LNCAP (cell line): ENCODE results near the gene L3MBTL4.

Experiments used
- TF ChIP-seq, protein P1 (sequence below): fragments of 450-650 bp; IDR thresholded peaks from 2 replicates; pipeline ENCODE4 v1.5.1; 2017; ENCODE audit warnings: mild to moderate bottlenecking

Gene L3MBTL4

DNA sequence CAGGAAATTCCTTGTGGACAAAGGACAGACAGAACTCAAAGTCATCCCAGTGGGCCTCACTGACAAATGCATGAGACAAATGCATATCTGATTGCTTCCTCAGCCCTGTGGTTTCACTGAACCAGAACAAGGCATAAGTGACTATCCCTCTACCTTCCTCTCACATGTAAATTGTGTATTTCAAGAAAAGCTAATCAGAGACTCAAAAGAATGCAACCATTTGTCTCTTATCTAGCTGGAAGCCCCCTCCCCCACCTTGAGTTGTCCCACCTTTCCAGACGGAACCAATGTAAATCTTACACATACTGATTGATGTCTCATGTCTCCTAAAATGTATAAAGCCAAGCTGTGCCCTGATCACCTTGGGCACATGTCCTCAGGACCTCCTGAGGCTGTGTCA, 417.4 kb downstream of the L3MBTL4 start:
- TF ChIP-seq, protein P1, sequence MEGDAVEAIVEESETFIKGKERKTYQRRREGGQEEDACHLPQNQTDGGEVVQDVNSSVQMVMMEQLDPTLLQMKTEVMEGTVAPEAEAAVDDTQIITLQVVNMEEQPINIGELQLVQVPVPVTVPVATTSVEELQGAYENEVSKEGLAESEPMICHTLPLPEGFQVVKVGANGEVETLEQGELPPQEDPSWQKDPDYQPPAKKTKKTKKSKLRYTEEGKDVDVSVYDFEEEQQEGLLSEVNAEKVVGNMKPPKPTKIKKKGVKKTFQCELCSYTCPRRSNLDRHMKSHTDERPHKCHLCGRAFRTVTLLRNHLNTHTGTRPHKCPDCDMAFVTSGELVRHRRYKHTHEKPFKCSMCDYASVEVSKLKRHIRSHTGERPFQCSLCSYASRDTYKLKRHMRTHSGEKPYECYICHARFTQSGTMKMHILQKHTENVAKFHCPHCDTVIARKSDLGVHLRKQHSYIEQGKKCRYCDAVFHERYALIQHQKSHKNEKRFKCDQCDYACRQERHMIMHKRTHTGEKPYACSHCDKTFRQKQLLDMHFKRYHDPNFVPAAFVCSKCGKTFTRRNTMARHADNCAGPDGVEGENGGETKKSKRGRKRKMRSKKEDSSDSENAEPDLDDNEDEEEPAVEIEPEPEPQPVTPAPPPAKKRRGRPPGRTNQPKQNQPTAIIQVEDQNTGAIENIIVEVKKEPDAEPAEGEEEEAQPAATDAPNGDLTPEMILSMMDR = no peak

DNA sequence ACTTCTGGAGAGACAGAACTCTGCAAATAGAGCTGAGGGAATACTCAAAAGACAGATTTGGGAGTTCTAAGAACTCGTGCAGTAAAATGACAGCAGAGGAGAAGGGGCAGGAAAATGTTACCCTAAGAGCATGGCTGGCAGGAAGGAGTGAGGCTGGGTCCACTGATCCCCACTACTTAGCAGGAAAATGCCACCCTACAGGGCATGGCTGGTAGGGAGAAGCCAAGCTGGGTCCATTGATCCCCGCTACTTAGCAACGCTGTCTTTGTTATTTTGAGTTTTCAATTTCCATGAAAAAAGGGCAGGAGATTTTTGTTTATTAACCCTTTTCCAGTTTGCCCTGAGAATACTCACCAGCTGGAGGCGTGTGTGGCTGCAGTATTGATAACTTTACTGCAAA, 419.1 kb downstream of the L3MBTL4 start:
- TF ChIP-seq, protein P1 = no peak

DNA sequence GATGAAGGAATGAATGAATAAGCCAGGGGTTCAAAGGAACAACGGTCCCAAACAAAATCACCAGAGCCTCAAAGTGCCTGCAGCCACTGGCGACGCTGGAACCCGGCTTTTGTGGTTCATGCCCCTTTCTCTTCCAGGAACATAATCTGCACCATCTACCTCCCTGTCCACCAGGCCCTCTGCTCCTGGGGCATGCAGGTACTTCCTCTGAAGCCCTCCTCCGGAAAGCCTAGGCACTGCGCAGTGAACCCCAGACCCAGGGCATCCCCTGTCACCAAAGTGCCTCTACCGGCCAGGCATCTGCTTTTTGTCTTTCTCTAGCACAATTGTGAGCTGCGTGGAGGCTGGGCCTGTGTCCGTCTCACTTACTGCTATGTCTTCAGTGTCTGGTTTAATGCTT, 420.8 kb downstream of the L3MBTL4 start:
- TF ChIP-seq, protein P1 = no peak

DNA sequence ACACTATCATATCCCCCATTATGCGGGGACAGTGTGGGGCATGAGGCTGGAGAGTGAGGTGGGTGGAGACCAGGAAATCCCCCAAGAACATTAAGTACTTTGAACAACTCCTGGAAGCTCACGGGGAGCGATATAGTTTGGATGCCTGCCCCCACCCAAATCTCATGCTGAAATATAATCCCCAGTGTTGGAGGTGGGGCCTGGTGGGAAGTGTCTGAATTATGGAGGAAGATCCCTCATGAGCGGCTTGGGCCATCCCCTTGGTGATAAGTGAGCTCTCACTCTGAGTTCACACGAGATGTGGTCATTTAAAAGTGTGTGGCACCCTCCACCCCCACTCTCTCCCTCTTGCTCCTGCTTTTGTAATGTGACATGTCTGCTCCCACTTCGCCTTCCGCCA, 422.3 kb downstream of the L3MBTL4 start:
- TF ChIP-seq, protein P1 = no peak

DNA sequence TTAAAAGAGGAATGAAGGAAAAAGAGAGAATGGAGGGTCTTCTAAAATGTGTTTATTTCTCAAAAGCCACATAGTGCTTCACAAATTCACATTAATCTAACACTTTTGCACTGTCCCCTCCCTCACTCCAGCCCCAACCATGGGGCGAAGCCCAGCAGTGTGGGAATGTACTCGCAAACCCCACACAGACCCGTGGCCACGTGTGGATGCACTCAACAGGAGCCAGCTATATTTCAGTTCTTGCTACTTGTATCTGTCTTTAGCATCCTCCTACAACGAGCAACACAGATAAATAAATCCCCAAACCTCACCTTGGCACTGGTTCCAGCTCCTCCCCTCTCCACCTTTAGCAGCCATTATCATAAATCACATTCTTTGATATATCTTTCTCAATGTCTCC, 427.5 kb downstream of the L3MBTL4 start:
- TF ChIP-seq, protein P1 = no peak

DNA sequence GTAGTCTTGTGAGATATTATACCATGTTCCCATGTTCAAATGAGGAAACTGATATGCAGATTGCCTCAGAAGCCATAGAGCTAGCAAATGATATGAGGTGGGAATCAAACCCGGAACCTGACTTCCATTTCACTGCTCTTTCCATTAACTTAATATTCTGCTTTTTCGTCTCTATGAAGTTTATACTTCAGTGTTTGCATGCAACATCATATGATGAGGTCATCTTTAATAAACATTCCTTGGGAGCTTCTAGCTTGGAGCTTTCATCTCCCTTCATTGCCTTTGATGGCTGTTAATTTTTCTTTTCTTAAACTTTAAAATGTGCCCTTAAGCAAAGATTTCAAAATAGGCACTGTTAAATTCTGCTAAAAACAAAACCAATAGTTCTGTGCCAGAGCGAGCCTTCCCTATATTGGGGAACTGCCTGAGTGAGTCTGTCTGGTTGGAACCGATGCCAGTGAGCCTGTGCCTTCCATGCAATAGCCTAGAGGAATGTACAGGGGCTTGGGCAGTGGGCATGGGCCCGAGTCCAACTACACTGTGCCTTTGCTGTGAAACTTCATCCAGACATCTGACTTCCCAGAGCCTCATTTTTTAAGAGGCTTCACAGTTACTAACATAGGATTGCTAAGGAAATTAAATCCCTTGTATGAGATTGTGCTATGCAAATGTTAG, 428.3 kb downstream of the L3MBTL4 start:
- TF ChIP-seq, protein P1 = no peak

DNA sequence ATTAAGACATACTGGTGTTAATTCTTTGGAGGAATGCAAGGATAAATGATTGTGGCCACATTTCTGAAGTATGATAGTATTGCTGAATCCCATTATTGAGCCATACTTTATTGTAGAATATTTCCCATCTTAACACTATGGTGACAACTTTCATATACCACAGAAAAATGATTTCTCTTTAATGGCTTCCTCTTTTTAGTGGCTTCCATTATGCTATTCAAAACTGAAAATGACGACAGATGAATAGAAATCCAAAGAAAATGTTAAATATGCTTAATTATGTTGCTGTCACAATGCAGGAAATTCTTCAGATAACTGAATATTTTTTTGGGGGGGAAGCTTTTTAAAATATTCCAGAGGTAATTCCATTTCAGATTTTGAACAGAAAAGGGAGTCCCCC, 430.5 kb downstream of the L3MBTL4 start:
- TF ChIP-seq, protein P1 = no peak

DNA sequence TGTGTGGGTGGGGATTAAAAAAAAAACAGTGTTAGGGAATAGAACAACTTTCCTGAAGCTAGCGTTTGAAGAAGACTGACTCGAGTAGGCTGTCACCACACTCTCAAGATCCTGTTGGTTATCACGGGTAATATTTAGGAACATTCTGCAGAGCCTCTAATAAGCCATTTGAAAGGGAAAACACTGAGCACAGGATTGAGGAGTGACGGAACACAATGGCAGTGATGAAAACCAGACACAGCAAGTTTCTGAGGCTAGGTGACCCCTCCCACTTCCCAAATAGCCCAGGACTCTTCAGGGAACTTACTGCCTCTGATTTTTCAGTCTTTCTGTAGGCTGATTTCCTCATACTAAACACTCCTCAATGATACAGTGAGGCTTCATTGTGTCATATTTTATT, 431.2 kb downstream of the L3MBTL4 start:
- TF ChIP-seq, protein P1 = no peak
